Neural cell (in vitro differentiated cells): ENCODE measurements around the gene PMPCA. TPM values are rescaled to one million over a fixed set of nuclear protein-coding genes. Genes with fewer than 3 reads are reported as not detected.

Experiments
- H2AFZ ChIP-seq: fragments of 200-600, 300-800 bp; sonication (generic), shearing (Covaris generic); 2 replicates; pipeline ENCODE4 v1.6.0; 2014; ENCODE audit warnings: low read depth, mild to moderate bottlenecking, antibody characterized with exemption, low read length, moderate library complexity
- H3F3A ChIP-seq: fragments of 200-600 bp; shearing (Covaris generic); 2 replicates; pipeline ENCODE4 v1.6.1; 2016; ENCODE audit warnings: mild to moderate bottlenecking, moderate library complexity, mixed read lengths, antibody characterized with exemption, low read length; ENCODE audit not compliant: insufficient read depth, poor library complexity, severe bottlenecking
- H3K27ac ChIP-seq: fragments of 200-600, 300-800 bp; sonication (generic), shearing (Covaris generic); 2 replicates; pipeline ENCODE4 v1.5.1; 2014; ENCODE audit warnings: mild to moderate bottlenecking, low read length, moderate library complexity
- H3K27me3 ChIP-seq: fragments of 300-800, 200-600 bp; sonication (generic), shearing (Covaris generic); 2 replicates; pipeline ENCODE4 v1.6.0; 2014; ENCODE audit warnings: mild to moderate bottlenecking, low read depth, low read length, moderate library complexity; ENCODE audit not compliant: insufficient read depth
- H3K36me3 ChIP-seq: fragments of 300-800, 200-600 bp; sonication (generic), shearing (Covaris generic); 2 replicates; pipeline ENCODE4 v1.5.1; 2014; ENCODE audit warnings: mild to moderate bottlenecking, antibody characterized with exemption, low read length, moderate library complexity; ENCODE audit not compliant: insufficient read depth
- H3K4me2 ChIP-seq: fragments of 300-800, 200-600 bp; sonication (generic), shearing (Covaris generic); 2 replicates; pipeline ENCODE4 v1.6.0; 2014; ENCODE audit warnings: mild to moderate bottlenecking, low read length
- H3K4me3 ChIP-seq: fragments of 300-800, 200-600 bp; sonication (generic), shearing (Covaris generic); 2 replicates; pipeline ENCODE4 v1.5.1; 2014; ENCODE audit warnings: mild to moderate bottlenecking, low read length, moderate library complexity
- H3K79me2 ChIP-seq: fragments of 200-600 bp; shearing (Covaris generic); replicated peaks from 2 replicates; pipeline ENCODE4 v1.6.0; 2014; ENCODE audit warnings: mild to moderate bottlenecking, low read length, moderate library complexity; ENCODE audit not compliant: insufficient read depth
- H3K9ac ChIP-seq: fragments of 300-800, 200-600 bp; sonication (generic), shearing (Covaris generic); 2 replicates; pipeline ENCODE4 v1.6.1; 2016; ENCODE audit warnings: mild to moderate bottlenecking, low read length, mixed read lengths
- H3K9me2 ChIP-seq: fragments of 200-600 bp; shearing (Covaris generic); 2 replicates; pipeline ENCODE4 v1.6.1; 2016; ENCODE audit warnings: mild to moderate bottlenecking, low read length, mixed read lengths; ENCODE audit not compliant: insufficient read depth
- H3K9me3 ChIP-seq: fragments of 200-600, 300-800 bp; sonication (generic), shearing (Covaris generic); 2 replicates; pipeline ENCODE4 v1.6.1; 2016; ENCODE audit warnings: mild to moderate bottlenecking, mixed run types, low read length, moderate library complexity, mixed read lengths
- H4K20me1 ChIP-seq: fragments of 200-600 bp; shearing (Covaris generic); 2 replicates; pipeline ENCODE4 v1.6.1; 2016; ENCODE audit warnings: mild to moderate bottlenecking, mixed run types; ENCODE audit not compliant: insufficient read depth
- EP300 ChIP-seq: fragments of 450-650 bp; conservative IDR thresholded peaks from 2 replicates; pipeline ENCODE4 v1.6.1; 2014; ENCODE audit warnings: antibody characterized with exemption, mild to moderate bottlenecking, moderate library complexity; ENCODE audit not compliant: poor library complexity, severe bottlenecking
- EZH2 ChIP-seq: fragments of 200-600, 300-800 bp; shearing (Covaris generic), sonication (generic); IDR thresholded peaks from 2 replicates; pipeline ENCODE4 v1.6.1; 2014; ENCODE audit warnings: antibody characterized with exemption, low read length, borderline replicate concordance, mild to moderate bottlenecking; ENCODE audit not compliant: insufficient read depth, poor library complexity, severe bottlenecking
- MXI1 ChIP-seq: fragments of 450-650 bp; conservative IDR thresholded peaks from 2 replicates; pipeline ENCODE4 v1.6.1; 2014; ENCODE audit warnings: antibody characterized with exemption, mild to moderate bottlenecking; ENCODE audit not compliant: poor library complexity, severe bottlenecking
- POLR2AphosphoS5 ChIP-seq: IDR thresholded peaks from 2 replicates; pipeline ENCODE4 v1.6.1; 2012
- RAD21 ChIP-seq: fragments of 450-650 bp; conservative IDR thresholded peaks from 2 replicates; pipeline ENCODE4 v1.6.1; 2014; ENCODE audit warnings: antibody characterized with exemption, mild to moderate bottlenecking, moderate library complexity
- SMC3 ChIP-seq: fragments of 450-650 bp; conservative IDR thresholded peaks from 2 replicates; pipeline ENCODE4 v1.6.1; 2014; ENCODE audit warnings: antibody characterized with exemption, mild to moderate bottlenecking, moderate library complexity; ENCODE audit not compliant: poor library complexity
- TAF1 ChIP-seq: IDR thresholded peaks from 2 replicates; pipeline ENCODE4 v1.6.1; 2012; ENCODE audit warnings: low read depth
- polyA plus RNA-seq: library from polyadenylated mRNA; depleted of rRNA; stranded (reverse); fragments of >200 nt; gene quantifications from 2 replicates; pipeline ENCODE4 v1.2.3, GENCODE V29; 2014
- TF ChIP-seq, protein P1 (sequence below): IDR thresholded peaks from 2 replicates; pipeline ENCODE4 v1.6.1; 2012; ENCODE audit warnings: borderline replicate concordance
- TF ChIP-seq, protein P2 (sequence below): fragments of 450-650 bp; IDR thresholded peaks from 2 replicates; pipeline ENCODE4 v1.5.1; 2014; ENCODE audit warnings: antibody characterized with exemption, mild to moderate bottlenecking, moderate library complexity; ENCODE audit not compliant: poor library complexity, severe bottlenecking

Gene PMPCA
- polyA plus RNA-seq, 1 donor from 2014 or later: 61.3 TPM

DNA sequence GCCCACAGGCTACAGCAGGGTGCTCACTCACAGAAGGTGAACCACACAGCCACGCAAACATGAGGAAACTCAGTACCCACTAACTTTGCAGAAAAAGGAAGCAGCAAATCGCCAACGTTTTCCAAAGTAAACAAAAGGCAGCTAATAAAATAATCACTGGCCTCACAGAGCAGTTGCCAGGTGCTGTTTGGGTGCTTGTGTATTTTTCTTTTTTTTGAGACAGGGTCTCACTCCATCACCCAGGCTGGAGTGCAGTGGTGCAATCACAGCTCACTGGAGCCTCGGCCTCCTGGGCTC lies 14.3 kb upstream of the PMPCA start:
- TF ChIP-seq MXI1: no peak
- TF ChIP-seq EZH2: no peak
- no peak for TF ChIP-seq EP300
- TF ChIP-seq POLR2AphosphoS5: no peak
- TF ChIP-seq SMC3: no peak
- TF ChIP-seq, protein P1, sequence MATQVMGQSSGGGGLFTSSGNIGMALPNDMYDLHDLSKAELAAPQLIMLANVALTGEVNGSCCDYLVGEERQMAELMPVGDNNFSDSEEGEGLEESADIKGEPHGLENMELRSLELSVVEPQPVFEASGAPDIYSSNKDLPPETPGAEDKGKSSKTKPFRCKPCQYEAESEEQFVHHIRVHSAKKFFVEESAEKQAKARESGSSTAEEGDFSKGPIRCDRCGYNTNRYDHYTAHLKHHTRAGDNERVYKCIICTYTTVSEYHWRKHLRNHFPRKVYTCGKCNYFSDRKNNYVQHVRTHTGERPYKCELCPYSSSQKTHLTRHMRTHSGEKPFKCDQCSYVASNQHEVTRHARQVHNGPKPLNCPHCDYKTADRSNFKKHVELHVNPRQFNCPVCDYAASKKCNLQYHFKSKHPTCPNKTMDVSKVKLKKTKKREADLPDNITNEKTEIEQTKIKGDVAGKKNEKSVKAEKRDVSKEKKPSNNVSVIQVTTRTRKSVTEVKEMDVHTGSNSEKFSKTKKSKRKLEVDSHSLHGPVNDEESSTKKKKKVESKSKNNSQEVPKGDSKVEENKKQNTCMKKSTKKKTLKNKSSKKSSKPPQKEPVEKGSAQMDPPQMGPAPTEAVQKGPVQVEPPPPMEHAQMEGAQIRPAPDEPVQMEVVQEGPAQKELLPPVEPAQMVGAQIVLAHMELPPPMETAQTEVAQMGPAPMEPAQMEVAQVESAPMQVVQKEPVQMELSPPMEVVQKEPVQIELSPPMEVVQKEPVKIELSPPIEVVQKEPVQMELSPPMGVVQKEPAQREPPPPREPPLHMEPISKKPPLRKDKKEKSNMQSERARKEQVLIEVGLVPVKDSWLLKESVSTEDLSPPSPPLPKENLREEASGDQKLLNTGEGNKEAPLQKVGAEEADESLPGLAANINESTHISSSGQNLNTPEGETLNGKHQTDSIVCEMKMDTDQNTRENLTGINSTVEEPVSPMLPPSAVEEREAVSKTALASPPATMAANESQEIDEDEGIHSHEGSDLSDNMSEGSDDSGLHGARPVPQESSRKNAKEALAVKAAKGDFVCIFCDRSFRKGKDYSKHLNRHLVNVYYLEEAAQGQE: no peak
- TF ChIP-seq, protein P2, sequence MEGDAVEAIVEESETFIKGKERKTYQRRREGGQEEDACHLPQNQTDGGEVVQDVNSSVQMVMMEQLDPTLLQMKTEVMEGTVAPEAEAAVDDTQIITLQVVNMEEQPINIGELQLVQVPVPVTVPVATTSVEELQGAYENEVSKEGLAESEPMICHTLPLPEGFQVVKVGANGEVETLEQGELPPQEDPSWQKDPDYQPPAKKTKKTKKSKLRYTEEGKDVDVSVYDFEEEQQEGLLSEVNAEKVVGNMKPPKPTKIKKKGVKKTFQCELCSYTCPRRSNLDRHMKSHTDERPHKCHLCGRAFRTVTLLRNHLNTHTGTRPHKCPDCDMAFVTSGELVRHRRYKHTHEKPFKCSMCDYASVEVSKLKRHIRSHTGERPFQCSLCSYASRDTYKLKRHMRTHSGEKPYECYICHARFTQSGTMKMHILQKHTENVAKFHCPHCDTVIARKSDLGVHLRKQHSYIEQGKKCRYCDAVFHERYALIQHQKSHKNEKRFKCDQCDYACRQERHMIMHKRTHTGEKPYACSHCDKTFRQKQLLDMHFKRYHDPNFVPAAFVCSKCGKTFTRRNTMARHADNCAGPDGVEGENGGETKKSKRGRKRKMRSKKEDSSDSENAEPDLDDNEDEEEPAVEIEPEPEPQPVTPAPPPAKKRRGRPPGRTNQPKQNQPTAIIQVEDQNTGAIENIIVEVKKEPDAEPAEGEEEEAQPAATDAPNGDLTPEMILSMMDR: no peak
- no peak for TF ChIP-seq TAF1
- no peak for TF ChIP-seq RAD21
- H3K36me3 ChIP-seq: peaks cover 3% of the 10 kb centered on the region

DNA sequence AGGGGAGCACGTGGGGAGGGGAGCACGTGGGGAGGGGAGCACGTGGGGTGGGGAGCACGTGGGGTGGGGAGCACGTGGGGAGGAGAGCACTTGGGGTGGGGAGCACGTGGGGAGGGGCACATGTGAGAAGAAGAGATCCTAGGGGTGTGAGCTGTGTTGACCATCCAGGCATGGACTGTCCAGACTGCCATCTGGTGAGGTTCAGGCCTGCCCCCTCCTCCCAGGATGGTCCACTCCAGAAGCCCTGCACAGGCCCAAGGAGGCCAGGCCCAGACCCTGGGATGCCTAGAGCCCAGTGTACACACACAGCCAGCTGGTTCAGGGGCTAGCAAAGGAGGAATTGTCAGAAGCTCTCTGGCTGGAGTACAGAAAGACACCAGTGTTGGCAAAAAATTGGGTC lies 12.8 kb upstream of the PMPCA start:
- Histone ChIP-seq H3K9ac (no peak overlapping the region), H3K9me2 (no peaks in the 10 kb centered on the region), H3K9me3 (no peaks in the 10 kb centered on the region), H3K27me3 (no peaks in the 10 kb centered on the region), H4K20me1 (no peaks in the 10 kb centered on the region), H2AFZ (no peak overlapping the region), H3K4me2 (no peak overlapping the region), H3F3A (no peaks in the 10 kb centered on the region), H3K79me2 (peaks cover 21% of the 10 kb centered on the region), H3K27ac (no peak overlapping the region), H3K4me3 (no peak overlapping the region), H3K36me3 (peaks cover 3% of the 10 kb centered on the region)
- TF ChIP-seq, protein P1: no peak
- TF ChIP-seq TAF1 (no peak), MXI1 (no peak), POLR2AphosphoS5 (no peak), SMC3 (no peak), EZH2 (no peak), RAD21 (no peak), EP300 (no peak)
- TF ChIP-seq, protein P2: no peak

More for the DNA sequence above, 14.3 kb upstream of the PMPCA start:
- no peak overlapping the region for H3K27ac ChIP-seq
- H3K4me2 ChIP-seq: no peak overlapping the region
- H3F3A ChIP-seq: no peaks in the 10 kb centered on the region
- no peak overlapping the region for H3K4me3 ChIP-seq
- H3K9me2 ChIP-seq: no peaks in the 10 kb centered on the region
- H3K9me3 ChIP-seq: no peaks in the 10 kb centered on the region
- H3K79me2 ChIP-seq: peaks cover 21% of the 10 kb centered on the region
- H4K20me1 ChIP-seq: no peaks in the 10 kb centered on the region
- H2AFZ ChIP-seq: no peak overlapping the region
- no peak overlapping the region for H3K9ac ChIP-seq
- no peaks in the 10 kb centered on the region for H3K27me3 ChIP-seq
